ENCODE data around the gene PEX14. TPM values are rescaled to one million over a fixed set of nuclear protein-coding genes. Genes with fewer than 3 reads are reported as not detected.

The PEX14 gene
- polyA plus RNA-seq, 1 donor (not counting 4 experiments of a cell fraction or from before 2014, with no cell fraction given): 8.4 TPM

DNA sequence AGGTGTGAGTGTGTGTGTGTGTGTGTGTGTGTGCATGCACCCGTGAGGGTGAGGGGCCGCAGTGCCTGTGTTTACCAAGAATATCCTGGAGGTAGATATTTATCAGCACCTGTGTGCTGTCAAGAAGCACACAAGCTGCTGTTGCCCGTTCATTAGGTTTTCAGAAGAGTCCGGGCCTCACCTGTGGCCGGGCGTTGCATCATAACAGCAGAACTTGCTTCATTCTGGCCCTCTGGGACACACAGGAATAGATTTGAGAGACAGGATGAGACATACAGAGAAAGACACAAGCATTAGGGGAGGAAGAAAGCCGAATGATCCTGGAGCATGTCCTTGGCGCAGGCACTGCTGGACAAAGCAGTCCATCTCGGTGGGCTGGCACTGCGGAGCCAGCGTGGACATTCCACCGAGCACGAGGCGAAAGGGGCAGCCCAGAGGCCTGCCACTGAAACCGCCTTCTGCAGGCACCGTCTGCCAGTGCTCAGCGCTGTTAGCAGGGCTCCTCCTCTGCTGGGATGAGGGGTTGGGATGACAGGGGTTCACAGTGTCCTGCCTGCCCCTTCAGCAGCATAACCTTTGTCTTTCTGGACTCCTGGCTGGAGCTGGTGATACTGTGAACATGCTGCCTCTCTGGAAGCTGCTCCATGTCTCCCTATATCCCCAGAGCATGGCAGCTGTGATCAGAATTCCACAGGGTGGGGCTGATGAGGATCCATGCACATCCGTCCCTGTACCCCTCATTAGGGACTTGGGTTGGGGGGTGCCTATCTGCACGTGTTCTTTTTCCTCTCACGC, 81.1 kb downstream of the PEX14 start:
- no peak overlapping the region for H3K27ac ChIP-seq (ENCODE audit: control insufficient read depth, insufficient read depth, low read length)
- no peak for FAIRE-seq

DNA sequence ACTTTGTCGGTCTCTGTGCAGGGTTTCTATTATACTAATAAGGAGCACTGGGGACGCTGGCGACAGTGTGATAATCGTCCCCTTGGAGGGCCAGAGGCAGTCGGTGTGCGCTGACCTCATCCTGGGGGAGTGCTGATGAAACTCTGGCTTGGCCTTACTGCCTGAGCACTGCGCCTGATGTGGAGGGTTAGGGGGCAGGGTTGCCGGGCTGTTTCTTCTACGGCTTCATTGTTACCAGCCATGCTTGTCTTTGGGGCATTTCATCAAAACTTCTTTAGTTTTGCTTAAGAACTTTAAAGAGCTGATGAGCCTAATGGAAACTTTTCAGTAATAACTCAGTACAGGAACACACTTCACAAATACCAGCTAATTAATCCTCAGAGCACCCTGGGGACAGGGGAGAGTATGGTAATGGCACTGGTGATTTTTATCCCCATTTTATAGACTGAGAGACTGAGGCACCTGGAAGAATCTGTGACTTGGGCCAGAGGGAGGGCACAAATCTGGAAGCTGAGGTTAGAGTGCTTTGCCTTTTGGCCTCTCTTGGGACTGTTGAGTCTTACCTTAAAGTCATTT, 81.8 kb downstream of the PEX14 start:
- FAIRE-seq (no peak), DNase-seq (ENCODE audit: low read depth, low spot score) (no peak)
- no peaks in the 10 kb centered on the region for H3K9me3 ChIP-seq (ENCODE audit: control insufficient read depth, low read depth, low read length)
- no peaks in the 10 kb centered on the region for H3K27me3 ChIP-seq (ENCODE audit: control insufficient read depth, extremely low read depth, insufficient read depth, low read length)
- no peaks in the 10 kb centered on the region for H3K9me1 ChIP-seq (ENCODE audit: control insufficient read depth, extremely low read depth, insufficient read depth, low read length)
- peaks cover 2% of the 10 kb centered on the region for H3K79me2 ChIP-seq (ENCODE audit: control insufficient read depth, insufficient read depth, low read length)
- no peak overlapping the region for H3K27ac ChIP-seq (ENCODE audit: control insufficient read depth, insufficient read depth, low read length)
- H2AFZ ChIP-seq (ENCODE audit: control insufficient read depth, low read length): no peak overlapping the region
- no peaks in the 10 kb centered on the region for H4K20me1 ChIP-seq (ENCODE audit: control insufficient read depth, extremely low read depth, insufficient read depth, low read length)
- no peak overlapping the region for H3K4me3 ChIP-seq (ENCODE audit: control insufficient read depth in 2 of 3, extremely low read depth in 1 of 3, insufficient read depth in 2 of 3, low read depth in 1 of 3, low read length in 3 of 3)
- no peak overlapping the region for H3K4me2 ChIP-seq (ENCODE audit: control insufficient read depth, extremely low read depth, insufficient read depth, low read depth, low read length)
- TF ChIP-seq CTCF (optimal IDR thresholded peaks at IDR 0.05 in 1 of 3, IDR thresholded peaks at IDR 0.05 in 1 of 3, conservative IDR thresholded peaks at IDR 0.05 in 1 of 3; ENCODE audit: extremely low read depth in 1 of 3, insufficient read depth in 2 of 3, low read length in 3 of 3) (no peak), EZH2 (IDR thresholded peaks at IDR 0.05; ENCODE audit: low read length) (no peak)
- peaks cover 3 to 4% of the 10 kb centered on the region in 2 experiments for H3K36me3 ChIP-seq (ENCODE audit: control insufficient read depth in 2 of 2, extremely low read depth in 1 of 2, insufficient read depth in 2 of 2, low read length in 2 of 2)
- no peak overlapping the region for H3K9ac ChIP-seq (ENCODE audit: control insufficient read depth, extremely low read depth, insufficient read depth, low read length)
- dilution Hi-C loops (cut with MboI; ENCODE audit: extremely low pct_ligation_motif_present, low sequenced_read_pairs): no loop called here
- H3K4me1 ChIP-seq (ENCODE audit: control insufficient read depth, extremely low read depth, insufficient read depth, low read length): peaks cover 5% of the 10 kb centered on the region

More for the DNA sequence above, 81.1 kb downstream of the PEX14 start:
- H3K9me3 ChIP-seq (ENCODE audit: control insufficient read depth, low read depth, low read length): no peaks in the 10 kb centered on the region
- no peak overlapping the region for H3K4me3 ChIP-seq (ENCODE audit: control insufficient read depth in 2 of 3, extremely low read depth in 1 of 3, insufficient read depth in 2 of 3, low read depth in 1 of 3, low read length in 3 of 3)
- H3K79me2 ChIP-seq (ENCODE audit: control insufficient read depth, insufficient read depth, low read length): peaks cover 2% of the 10 kb centered on the region
- H3K27me3 ChIP-seq (ENCODE audit: control insufficient read depth, extremely low read depth, insufficient read depth, low read length): no peaks in the 10 kb centered on the region
- H4K20me1 ChIP-seq (ENCODE audit: control insufficient read depth, extremely low read depth, insufficient read depth, low read length): no peaks in the 10 kb centered on the region
- DNase-seq (ENCODE audit: low read depth, low spot score): no peak
- no peak overlapping the region for H3K9ac ChIP-seq (ENCODE audit: control insufficient read depth, extremely low read depth, insufficient read depth, low read length)
- TF ChIP-seq CTCF (optimal IDR thresholded peaks at IDR 0.05 in 1 of 3, IDR thresholded peaks at IDR 0.05 in 1 of 3, conservative IDR thresholded peaks at IDR 0.05 in 1 of 3; ENCODE audit: extremely low read depth in 1 of 3, insufficient read depth in 2 of 3, low read length in 3 of 3): no peak
- no peak for TF ChIP-seq EZH2 (IDR thresholded peaks at IDR 0.05; ENCODE audit: low read length)
- H2AFZ ChIP-seq (ENCODE audit: control insufficient read depth, low read length): no peak overlapping the region
- peaks cover 3 to 4% of the 10 kb centered on the region in 2 experiments for H3K36me3 ChIP-seq (ENCODE audit: control insufficient read depth in 2 of 2, extremely low read depth in 1 of 2, insufficient read depth in 2 of 2, low read length in 2 of 2)
- H3K4me2 ChIP-seq (ENCODE audit: control insufficient read depth, extremely low read depth, insufficient read depth, low read depth, low read length): no peak overlapping the region
- no peaks in the 10 kb centered on the region for H3K4me1 ChIP-seq (ENCODE audit: control insufficient read depth, extremely low read depth, insufficient read depth, low read length)
- dilution Hi-C loops (cut with MboI; ENCODE audit: extremely low pct_ligation_motif_present, low sequenced_read_pairs): no loop called here
- H3K9me1 ChIP-seq (ENCODE audit: control insufficient read depth, extremely low read depth, insufficient read depth, low read length): no peaks in the 10 kb centered on the region

Measured in keratinocyte (primary cell).